Spleen (tissue), 7 donors: ENCODE data around the gene PADI4.

Source experiments
- POLR2A ChIP-seq, 3 donors: fragments of 450-650 bp; IDR thresholded peaks; one replicate each; pipeline ENCODE4 v1.5.1; 2017; ENCODE audit warnings: antibody characterized with exemption in 3 of 3, mild to moderate bottlenecking in 1 of 3
- POLR2AphosphoS5 ChIP-seq, 3 donors: sonication (generic); formaldehyde crosslinking; IDR thresholded peaks; one replicate each; pipeline ENCODE4 v1.5.1; 2017; ENCODE audit warnings: antibody characterized with exemption in 3 of 3
- TF ChIP-seq, protein P1 (sequence below), 11 experiments: fragments of 200-600 bp in 7 of 11; fragments of 450-650 bp in 4 of 11; sonication (generic) in 4 of 11; IDR thresholded peaks in 8 of 11; conservative IDR thresholded peaks in 3 of 11; 1 replicate in 7 of 11; 2 replicates in 4 of 11; pipeline versions ENCODE4 v1.4.0 to v1.8.0; 2016 to 2021; ENCODE audit warnings: antibody characterized with exemption in 11 of 11, inconsistent platforms in 4 of 11, mild to moderate bottlenecking in 1 of 11
- donor health status: DM: no; HTN: no; CAD: no; lungs with moderate emphysema.
- donor health status: DM: no; HTN: no; CAD: no.
- donor health status: DM: no; HTN: no; CAD: no.

DNA sequence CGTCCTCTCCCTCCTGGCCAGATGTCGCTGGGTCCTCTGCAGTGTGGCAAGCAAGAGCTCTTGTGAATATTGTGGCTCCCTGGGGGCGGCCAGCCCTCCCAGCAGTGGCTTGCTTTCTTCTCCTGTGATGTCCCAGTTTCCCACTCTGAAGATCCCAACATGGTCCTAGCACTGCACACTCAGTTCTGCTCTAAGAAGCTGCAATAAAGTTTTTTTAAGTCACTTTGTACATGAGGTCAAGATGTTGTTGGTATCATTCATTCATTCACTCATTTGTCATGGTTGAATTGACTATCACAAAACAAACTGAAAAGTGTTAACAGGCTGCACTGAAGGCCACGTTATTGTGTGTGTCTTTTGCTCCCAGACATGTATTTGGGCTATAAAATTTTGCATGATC is 55.8 kb downstream of the PADI4 start:
- TF ChIP-seq, protein P1, sequence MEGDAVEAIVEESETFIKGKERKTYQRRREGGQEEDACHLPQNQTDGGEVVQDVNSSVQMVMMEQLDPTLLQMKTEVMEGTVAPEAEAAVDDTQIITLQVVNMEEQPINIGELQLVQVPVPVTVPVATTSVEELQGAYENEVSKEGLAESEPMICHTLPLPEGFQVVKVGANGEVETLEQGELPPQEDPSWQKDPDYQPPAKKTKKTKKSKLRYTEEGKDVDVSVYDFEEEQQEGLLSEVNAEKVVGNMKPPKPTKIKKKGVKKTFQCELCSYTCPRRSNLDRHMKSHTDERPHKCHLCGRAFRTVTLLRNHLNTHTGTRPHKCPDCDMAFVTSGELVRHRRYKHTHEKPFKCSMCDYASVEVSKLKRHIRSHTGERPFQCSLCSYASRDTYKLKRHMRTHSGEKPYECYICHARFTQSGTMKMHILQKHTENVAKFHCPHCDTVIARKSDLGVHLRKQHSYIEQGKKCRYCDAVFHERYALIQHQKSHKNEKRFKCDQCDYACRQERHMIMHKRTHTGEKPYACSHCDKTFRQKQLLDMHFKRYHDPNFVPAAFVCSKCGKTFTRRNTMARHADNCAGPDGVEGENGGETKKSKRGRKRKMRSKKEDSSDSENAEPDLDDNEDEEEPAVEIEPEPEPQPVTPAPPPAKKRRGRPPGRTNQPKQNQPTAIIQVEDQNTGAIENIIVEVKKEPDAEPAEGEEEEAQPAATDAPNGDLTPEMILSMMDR (IDR thresholded peaks at IDR 0.05 in 8 of 11, conservative IDR thresholded peaks at IDR 0.05 in 3 of 11): no peak
- TF ChIP-seq POLR2A (IDR thresholded peaks at IDR 0.05) (no peak), POLR2AphosphoS5 (IDR thresholded peaks at IDR 0.05) (no peak)
